Esophagus muscularis mucosa (tissue), 4 donors: Measurements from ENCODE around the gene NTHL1. TPM values are rescaled to one million over a fixed set of nuclear protein-coding genes. Genes with fewer than 3 reads are reported as not detected.

Source experiments
- DNase-seq: peaks from one replicate; pipeline ENCODE4 v3.0.0-alpha.2; 2017; ENCODE audit errors: extremely low spot score
- H3K27ac ChIP-seq, 4 donors: fragments of 200-600 bp; sonication (generic); replicated peaks in 1 of 4; 1 replicate in 3 of 4; 2 replicates in 1 of 4; pipeline ENCODE4 v1.5.1; 2016 to 2019; ENCODE audit warnings: mild to moderate bottlenecking in 1 of 4
- H3K27me3 ChIP-seq, 4 donors: fragments of 200-600 bp; sonication (generic); one replicate each; pipeline versions ENCODE4 v1.5.1 to v1.6.0; 2016 to 2019
- H3K36me3 ChIP-seq, 4 donors: fragments of 200-600 bp; sonication (generic); one replicate each; pipeline ENCODE4 v1.5.1; 2016 to 2019
- H3K4me1 ChIP-seq, 4 donors: fragments of 200-600 bp; sonication (generic); one replicate each; pipeline ENCODE4 v1.5.1; 2016 to 2019
- H3K4me3 ChIP-seq, 4 donors: fragments of 200-600 bp; sonication (generic); 1 replicate in 2 of 4; 2 replicates in 2 of 4; pipeline ENCODE4 v1.5.1; 2016 to 2019; ENCODE audit warnings: mild to moderate bottlenecking in 4 of 4, moderate library complexity in 1 of 4
- H3K9me3 ChIP-seq, 4 donors: fragments of 200-600 bp; sonication (generic); 1 replicate in 3 of 4; 2 replicates in 1 of 4; pipeline ENCODE4 v1.5.1; 2016 to 2019
- CTCF ChIP-seq, 3 experiments: fragments of 200-600 bp in 2 of 3; fragments of 450-650 bp in 1 of 3; sonication (generic) in 2 of 3; IDR thresholded peaks; one replicate each; pipeline ENCODE4 v1.5.1; 2017 to 2019; ENCODE audit warnings: antibody characterized with exemption in 3 of 3, mild to moderate bottlenecking in 2 of 3, moderate library complexity in 1 of 3
- EP300 ChIP-seq: sonication (generic); formaldehyde crosslinking; IDR thresholded peaks from one replicate; pipeline ENCODE4 v1.6.1; 2017; ENCODE audit warnings: antibody characterized with exemption
- POLR2A ChIP-seq: fragments of 450-650 bp; IDR thresholded peaks from one replicate; pipeline ENCODE4 v1.6.1; 2017; ENCODE audit warnings: antibody characterized with exemption, moderate library complexity, mild to moderate bottlenecking, low read depth
- POLR2AphosphoS5 ChIP-seq, 2 donors: sonication (generic); formaldehyde crosslinking; IDR thresholded peaks; one replicate each; pipeline ENCODE4 v1.6.1; 2017; ENCODE audit warnings: antibody characterized with exemption in 2 of 2
- WGBS: methylation state at CpG from one replicate; pipeline ENCODE4 v1.1.5; 2018; 5-methylcytosine and 5-hydroxymethylcytosine counted together
- intact Hi-C: fragments of 100-400 bp; cut with DNase I; formaldehyde crosslinking; loops from one replicate; pipeline ENCODE4 v1.15.1; 2023
- total RNA-seq, 4 donors: library from RNA; depleted of rRNA; stranded (reverse); fragments of >200 nt; gene quantifications; one replicate each; pipeline versions ENCODE4 v1.1.0 to v1.2.1, GENCODE V29; 2016

NTHL1 gene
- total RNA-seq, 4 donors from 2014 or later, result 11.8 to 25.2 (median 18.9) TPM

GRCh38 chr16:2019921-2020831 lies 27.5 kb downstream of the NTHL1 start:
- 4% methylated on average over 31 of the region's 96 CpGs for WGBS
- Histone ChIP-seq H3K9me3 (no peaks in the 10 kb centered on the region), H3K4me1 (peaks cover 30 to 43% (median 38%) of the 10 kb centered on the region in 4 donors), H3K4me3 (peak overlapping the region in 2 of 4 donors; percentile 16 to 18), H3K27ac (no peak overlapping the region), H3K36me3 (no peaks in the 10 kb centered on the region), H3K27me3 (peaks cover 0 to 57% (median 25%) of the 10 kb centered on the region in 4 donors)
- TF ChIP-seq CTCF (IDR thresholded peaks at IDR 0.05) (no peak), EP300 (no peak), POLR2AphosphoS5 (IDR thresholded peaks at IDR 0.05) (no peak), POLR2A (no peak)
- DNase-seq, result no peak
- intact Hi-C loops, result no loop called here

DNA sequence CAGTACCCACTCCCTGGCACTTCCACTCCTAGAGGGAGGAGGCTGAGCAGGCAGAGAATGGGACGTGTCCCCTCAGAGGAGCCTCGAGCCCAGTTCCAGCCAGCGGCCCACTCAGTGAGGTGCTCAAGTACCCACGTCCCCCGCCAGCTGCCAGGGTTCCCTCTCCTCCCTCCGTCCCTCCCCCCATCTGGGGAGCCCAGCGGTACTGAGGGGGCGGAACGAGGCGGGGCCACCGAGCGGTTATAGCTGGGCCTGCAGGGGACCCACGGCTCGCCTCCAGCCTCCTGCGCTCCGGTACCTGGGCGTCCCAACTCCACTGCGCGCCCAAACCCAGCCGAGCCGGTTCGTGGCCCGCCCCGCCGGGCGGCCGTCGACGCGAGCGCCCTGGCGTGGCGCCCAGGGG lies 28.1 kb downstream of the NTHL1 start, which contains the start of gene NPW:
NPW (plus strand) TSS at position 268 of the 403 bp plus-strand sequence.
- WGBS, result 4% methylated on average over 15 of the region's 33 CpGs
- Histone ChIP-seq H3K27me3 (peaks cover 0 to 57% (median 25%) of the 10 kb centered on the region in 4 donors), H3K27ac (no peak within 1 kb of the TSS), H3K4me3 (peak within 1 kb of the TSS in 2 of 4 donors; percentile 16 to 18), H3K36me3 (no peaks in the 10 kb centered on the region), H3K4me1 (peaks cover 23 to 38% (median 36%) of the 10 kb centered on the region in 4 donors), H3K9me3 (no peaks in the 10 kb centered on the region)
- no peak for DNase-seq
- intact Hi-C loops, result no loop called here
- TF ChIP-seq POLR2A (no peak), CTCF (IDR thresholded peaks at IDR 0.05) (no peak), EP300 (no peak), POLR2AphosphoS5 (IDR thresholded peaks at IDR 0.05) (no peak)

DNA sequence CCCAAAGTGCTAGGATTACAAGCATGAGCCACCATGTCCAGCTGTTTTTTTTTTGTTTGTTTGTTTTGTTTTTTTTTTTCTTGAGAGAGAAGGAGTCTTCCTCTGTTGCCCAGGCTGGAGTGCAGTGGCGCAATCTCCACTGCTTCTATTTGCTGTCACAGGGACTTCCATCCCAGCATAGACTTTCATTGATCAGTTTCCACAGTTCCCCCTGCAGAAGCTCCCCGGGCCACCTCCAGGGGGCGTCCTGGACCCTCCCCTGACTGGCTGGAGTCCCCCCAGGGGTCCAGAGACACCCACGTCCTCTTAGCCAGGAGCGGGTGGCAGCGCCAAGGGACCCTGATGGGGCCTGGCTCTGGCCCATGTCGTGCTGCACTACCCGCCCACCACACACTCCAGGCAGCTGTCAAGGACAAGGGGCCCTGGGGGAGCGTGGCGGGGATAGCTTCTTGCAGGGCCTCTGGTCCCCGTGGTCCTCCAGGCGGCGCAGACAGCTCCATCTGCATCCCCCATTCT lies 31.2 kb downstream of the NTHL1 start:
- Histone ChIP-seq H3K27me3 (peaks cover 0 to 45% (median 25%) of the 10 kb centered on the region in 4 donors), H3K9me3 (no peaks in the 10 kb centered on the region), H3K4me1 (peaks cover 8 to 18% (median 16%) of the 10 kb centered on the region in 4 donors), H3K4me3 (no peak overlapping the region), H3K36me3 (no peaks in the 10 kb centered on the region), H3K27ac (no peak overlapping the region)
- 54% methylated on average over 10 of the region's 13 CpGs for WGBS
- DNase-seq, result no peak
- peak in 1 of 3 experiments; percentile 25 for TF ChIP-seq CTCF (IDR thresholded peaks at IDR 0.05)
- no peak for TF ChIP-seq POLR2AphosphoS5 (IDR thresholded peaks at IDR 0.05)
- intact Hi-C loops, result no loop called here

GRCh38 chr16:2015947-2016208 lies 31.8 kb downstream of the NTHL1 start:
- no peak for DNase-seq
- H3K27me3 ChIP-seq, result peaks cover 0 to 40% (median 20%) of the 10 kb centered on the region in 4 donors
- H3K9me3 ChIP-seq, result no peaks in the 10 kb centered on the region
- H3K36me3 ChIP-seq, result no peaks in the 10 kb centered on the region
- H3K4me3 ChIP-seq, result no peak overlapping the region
- no peak overlapping the region for H3K27ac ChIP-seq
- TF ChIP-seq POLR2A (no peak), POLR2AphosphoS5 (IDR thresholded peaks at IDR 0.05) (no peak), CTCF (IDR thresholded peaks at IDR 0.05) (no peak), EP300 (no peak)
- WGBS, result 86% methylated on average over 7 of the region's 7 CpGs
- intact Hi-C loops, result no loop called here
- H3K4me1 ChIP-seq, result peaks cover 8 to 17% (median 16%) of the 10 kb centered on the region in 4 donors
